CD8-positive, alpha-beta memory T cell (primary cell): ENCODE results near the gene ABCG4. TPM values are rescaled to one million over a fixed set of nuclear protein-coding genes. Genes with fewer than 3 reads are reported as not detected.
A peak's percentile ranks its signal among the peaks of the same experiment; 100 is the strongest.

Source experiments
- CTCF ChIA-PET: fragments of 350-600 bp; sonication (Branson Sonifier 250); formaldehyde crosslinking; loops from one replicate; lab custom pipeline; 2021; ENCODE audit warnings: antibody characterized with exemption; lab: Charles Lee
- POLR2A ChIA-PET: fragments of 350-600 bp; sonication (Branson Sonifier 250); formaldehyde crosslinking; loops from one replicate; lab custom pipeline; 2021; ENCODE audit warnings: antibody characterized with exemption; lab: Charles Lee
- DNase-seq, 5 donors: peaks; one replicate each; pipeline versions ENCODE4 v3.0.0 to v3.0.0-alpha.2; 2020 to 2022; ENCODE audit warnings: mixed read lengths in 1 of 5
- H3K27ac ChIP-seq: one replicate; pipeline ENCODE4 v1.7.0; 2013; ENCODE audit warnings: low read depth, mild to moderate bottlenecking, low read length, moderate library complexity
- H3K27me3 ChIP-seq: 2 replicates; pipeline ENCODE4 v1.7.0; 2013; ENCODE audit warnings: low read length, mild to moderate bottlenecking; ENCODE audit not compliant: insufficient read depth, poor library complexity, severe bottlenecking
- H3K36me3 ChIP-seq: 2 replicates; pipeline ENCODE4 v1.7.0; 2013; ENCODE audit warnings: mild to moderate bottlenecking, low read length, moderate library complexity; ENCODE audit not compliant: insufficient read depth
- H3K4me1 ChIP-seq: 2 replicates; pipeline ENCODE4 v1.7.0; 2013; ENCODE audit warnings: mild to moderate bottlenecking, low read length, moderate library complexity; ENCODE audit not compliant: insufficient read depth
- H3K4me3 ChIP-seq: 2 replicates; pipeline ENCODE4 v1.7.0; 2013; ENCODE audit warnings: mild to moderate bottlenecking, low read length
- H3K9me3 ChIP-seq: 2 replicates; pipeline ENCODE4 v1.7.0; 2013; ENCODE audit warnings: mild to moderate bottlenecking, low read length
- H3K27ac Mint-ChIP-seq, 8 donors: one replicate each; pipeline ENCODE4 v1.8.0; 2020 to 2021; ENCODE audit warnings: mixed read lengths in 8 of 8, mild to moderate bottlenecking in 6 of 8, inconsistent platforms in 3 of 8, moderate library complexity in 3 of 8
- H3K27me3 Mint-ChIP-seq, 2 donors: one replicate each; pipeline ENCODE4 v1.8.0; 2020 to 2021; ENCODE audit warnings: mixed read lengths in 2 of 2, mild to moderate bottlenecking in 1 of 2, moderate library complexity in 1 of 2
- H3K36me3 Mint-ChIP-seq, 3 donors: one replicate each; pipeline ENCODE4 v1.8.0; 2020 to 2021; ENCODE audit warnings: mixed read lengths in 3 of 3, inconsistent platforms in 1 of 3, mild to moderate bottlenecking in 1 of 3
- H3K4me1 Mint-ChIP-seq, 3 donors: one replicate each; pipeline ENCODE4 v1.8.0; 2020 to 2021; ENCODE audit warnings: mixed read lengths in 3 of 3, inconsistent platforms in 1 of 3, mild to moderate bottlenecking in 1 of 3
- H3K4me3 Mint-ChIP-seq, 7 donors: one replicate each; pipeline ENCODE4 v1.8.0; 2020 to 2021; ENCODE audit warnings: mixed read lengths in 7 of 7, mild to moderate bottlenecking in 6 of 7, moderate library complexity in 4 of 7, inconsistent platforms in 2 of 7
- H3K9me3 Mint-ChIP-seq, 5 donors: one replicate each; pipeline ENCODE4 v1.8.0; 2020 to 2022; ENCODE audit warnings: mixed read lengths in 5 of 5, mild to moderate bottlenecking in 3 of 5, moderate library complexity in 2 of 5, inconsistent platforms in 1 of 5
- polyA plus RNA-seq: library from polyadenylated mRNA; unstranded; fragments of 300-500 nt; fragmentation: Illumina TruSeq; gene quantifications from one replicate; pipeline ENCODE4 v1.2.3, GENCODE V29; 2021
- total RNA-seq, 2 experiments: library from RNA; stranded (reverse); gene quantifications; one replicate each; pipeline ENCODE4 v1.2.3, GENCODE V29; 2021

ABCG4 gene
- total and polyA plus RNA-seq, 3 experiments from 2014 or later = 0.11 to 0.18 TPM; not detected in 1

- POLR2A ChIA-PET = interaction anchor here (0.9 to 1.7 kb wide), 2 partner anchors 79 to 119 kb away, joined by 3 to 5 read pairs; no protein-coding TSS in a partner anchor
Measured at GRCh38 chr11:119205080-119205479, 56.2 kb downstream of the ABCG4 start.

GRCh38 chr11:119205574-119206510 is 57.0 kb downstream of the ABCG4 start, which contains the start of gene CBL:
CBL (plus strand) TSS chr11:119206339; CDS start chr11:119206418, 79 bp downstream.
- Mint-ChIP-seq H3K4me1 (peaks cover 31 to 45% (median 37%) of the 10 kb centered on the region in 3 donors), H3K27me3 (peaks cover 0 to 2% of the 10 kb centered on the region in 2 donors), H3K27ac (peak within 1 kb of the TSS; percentile 83 to 97 (median 94)), H3K36me3 (peaks cover 0 to 6% (median 0%) of the 10 kb centered on the region in 3 donors), H3K9me3 (no peaks in the 10 kb centered on the region), H3K4me3 (peak within 1 kb of the TSS; percentile 91 to 99 (median 98))
- H3K4me1 ChIP-seq = peaks cover 31% of the 10 kb centered on the region
- peak within 1 kb of the TSS; percentile 79 for H3K4me3 ChIP-seq
- DNase-seq = peak; percentile 89 to 97 (median 96)
- H3K27ac ChIP-seq = peak within 1 kb of the TSS; percentile 54
- POLR2A ChIA-PET = interaction anchor here (0.6 to 1.7 kb wide), 12 partner anchors 23 to 861 kb away, joined by 3 to 8 read pairs (median 4); partner anchors contain the start of genes CD3G and VPS11
- CTCF ChIA-PET = interaction anchor here (0.6 to 4.7 kb wide), 34 partner anchors 9 to 295 kb away, joined by 3 to 64 read pairs (median 4); partner anchors contain the start of genes C2CD2L, CENATAC, MCAM and VPS11
- no peaks in the 10 kb centered on the region for H3K27me3 ChIP-seq
- no peaks in the 10 kb centered on the region for H3K9me3 ChIP-seq
- no peaks in the 10 kb centered on the region for H3K36me3 ChIP-seq

More at GRCh38 chr11:119205080-119205479, 56.2 kb downstream of the ABCG4 start:
- peaks cover 30% of the 10 kb centered on the region for H3K4me1 ChIP-seq
- CTCF ChIA-PET = interaction anchor here (0.9 to 4.7 kb wide), 20 partner anchors 8 to 182 kb away, joined by 3 to 64 read pairs (median 6); partner anchors contain the start of gene VPS11
- H3K4me3 Mint-ChIP-seq = peak overlapping the region; percentile 32 to 79 (median 46)
- H3K4me1 Mint-ChIP-seq = peaks cover 28 to 41% (median 37%) of the 10 kb centered on the region in 3 donors
- peaks cover 0 to 2% of the 10 kb centered on the region in 2 donors for H3K27me3 Mint-ChIP-seq
- H3K9me3 ChIP-seq = no peaks in the 10 kb centered on the region
- H3K4me3 ChIP-seq = no peak overlapping the region
- H3K27me3 ChIP-seq = no peaks in the 10 kb centered on the region
- H3K36me3 ChIP-seq = no peaks in the 10 kb centered on the region
- H3K9me3 Mint-ChIP-seq = no peaks in the 10 kb centered on the region
- peak overlapping the region in 5 of 8 donors; percentile 15 to 90 (median 87) for H3K27ac Mint-ChIP-seq
- no peak overlapping the region for H3K27ac ChIP-seq
- peaks cover 0 to 6% (median 0%) of the 10 kb centered on the region in 3 donors for H3K36me3 Mint-ChIP-seq
- DNase-seq = no peak

DNA sequence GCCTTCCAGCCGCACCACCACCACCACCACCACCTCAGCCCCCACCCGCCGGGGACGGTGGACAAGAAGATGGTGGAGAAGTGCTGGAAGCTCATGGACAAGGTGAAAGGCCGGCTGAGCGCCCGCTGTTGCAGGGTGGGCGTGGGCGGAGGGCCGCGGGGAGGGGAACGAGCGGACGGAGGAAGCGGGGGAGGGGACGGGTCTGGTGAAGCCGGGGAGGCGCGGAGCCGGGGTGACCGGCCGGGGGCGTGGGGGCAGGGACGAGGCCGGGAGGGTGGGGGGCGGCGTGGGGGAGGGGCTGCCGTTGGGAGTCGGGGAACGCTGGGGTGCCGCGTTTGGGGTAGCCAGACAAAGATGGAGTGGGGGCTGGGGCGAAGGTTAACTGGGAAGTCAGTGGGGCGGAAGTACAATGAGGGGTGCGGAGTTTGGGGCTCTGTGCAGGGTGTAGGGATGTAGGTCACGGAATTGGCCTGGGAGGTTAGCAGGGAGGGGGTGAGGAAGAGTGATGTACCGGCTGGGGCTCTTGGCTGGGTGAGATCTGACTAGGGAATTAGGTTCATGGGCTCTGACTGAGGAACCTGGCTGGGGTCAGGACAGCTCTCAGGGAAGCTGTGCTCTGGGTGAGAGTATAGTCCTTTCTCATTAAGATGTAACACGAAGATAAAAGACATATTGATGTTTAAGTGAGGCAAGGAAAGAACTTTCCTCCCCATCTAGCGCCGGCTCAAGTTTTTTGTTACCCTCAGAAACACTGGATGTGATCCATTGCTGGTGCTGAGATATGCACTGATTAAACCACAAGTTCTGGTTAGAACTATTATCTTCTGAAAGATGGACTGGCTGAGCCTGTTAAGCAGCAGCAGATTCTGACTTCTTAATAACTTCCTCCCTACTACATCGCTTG is 57.9 kb downstream of the ABCG4 start:
- DNase-seq = peak; percentile 40 to 71 (median 46)
- no peaks in the 10 kb centered on the region for H3K36me3 ChIP-seq
- H3K9me3 ChIP-seq = no peaks in the 10 kb centered on the region
- CTCF ChIA-PET = interaction anchor here (0.6 to 4.7 kb wide), 32 partner anchors 10 to 296 kb away, joined by 3 to 64 read pairs (median 4); partner anchors contain the start of genes C2CD2L, CENATAC, MCAM and VPS11
- Mint-ChIP-seq H3K4me1 (peaks cover 31 to 49% (median 37%) of the 10 kb centered on the region in 3 donors), H3K36me3 (peaks cover 0 to 6% (median 0%) of the 10 kb centered on the region in 3 donors), H3K27ac (peak overlapping the region; percentile 80 to 97 (median 94)), H3K9me3 (no peaks in the 10 kb centered on the region), H3K4me3 (peak overlapping the region; percentile 91 to 99 (median 98)), H3K27me3 (no peaks in the 10 kb centered on the region)
- POLR2A ChIA-PET = interaction anchor here (0.6 to 1.7 kb wide), 11 partner anchors 22 to 862 kb away, joined by 3 to 8 read pairs (median 4); partner anchors contain the start of genes CD3G and VPS11
- peaks cover 31% of the 10 kb centered on the region for H3K4me1 ChIP-seq
- H3K27me3 ChIP-seq = no peaks in the 10 kb centered on the region
- peak overlapping the region; percentile 79 for H3K4me3 ChIP-seq
- H3K27ac ChIP-seq = peak overlapping the region; percentile 51

DNA sequence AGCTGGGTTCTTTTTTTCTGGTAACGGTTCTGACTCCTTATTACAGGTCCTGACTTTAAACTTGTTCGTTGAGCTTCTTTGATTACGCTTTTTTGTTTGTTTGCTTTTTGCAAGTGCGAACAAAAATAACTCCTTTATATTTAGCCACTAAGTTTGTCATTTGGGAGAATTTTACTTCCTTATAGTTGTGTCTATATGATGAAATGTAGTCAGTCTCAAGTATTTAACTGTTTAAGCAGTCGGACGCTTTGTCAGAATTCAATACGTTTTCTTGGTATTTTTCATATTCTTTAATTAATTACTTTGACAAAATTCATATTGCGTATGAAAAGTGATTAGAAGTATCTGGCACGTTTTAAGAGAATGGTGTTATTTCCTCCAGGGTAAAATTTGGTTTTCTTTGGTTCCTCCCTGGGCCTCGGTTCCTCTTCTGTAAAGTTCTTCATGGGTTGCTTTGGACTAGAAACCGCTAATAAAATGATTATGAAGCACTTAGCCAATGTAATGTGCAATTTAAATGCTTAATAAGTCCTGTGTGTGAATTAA is 58.6 kb downstream of the ABCG4 start:
- Histone ChIP-seq H3K27me3 (no peaks in the 10 kb centered on the region), H3K9me3 (no peaks in the 10 kb centered on the region), H3K4me3 (peak overlapping the region; percentile 79), H3K36me3 (no peaks in the 10 kb centered on the region), H3K27ac (no peak overlapping the region), H3K4me1 (peaks cover 31% of the 10 kb centered on the region)
- H3K9me3 Mint-ChIP-seq = no peaks in the 10 kb centered on the region
- ChIA-PET CTCF (interaction anchor here (1.2 to 4.7 kb wide), 8 partner anchors 11 to 297 kb away, joined by 3 to 64 read pairs (median 8); no protein-coding TSS in a partner anchor), POLR2A (no interaction called here)
- H3K27me3 Mint-ChIP-seq = no peaks in the 10 kb centered on the region
- H3K27ac Mint-ChIP-seq = peak overlapping the region; percentile 80 to 97 (median 94)
- H3K36me3 Mint-ChIP-seq = peaks cover 0 to 6% (median 0%) of the 10 kb centered on the region in 3 donors
- no peak for DNase-seq
- peaks cover 31 to 49% (median 37%) of the 10 kb centered on the region in 3 donors for H3K4me1 Mint-ChIP-seq
- H3K4me3 Mint-ChIP-seq = peak overlapping the region; percentile 91 to 99 (median 98)

DNA sequence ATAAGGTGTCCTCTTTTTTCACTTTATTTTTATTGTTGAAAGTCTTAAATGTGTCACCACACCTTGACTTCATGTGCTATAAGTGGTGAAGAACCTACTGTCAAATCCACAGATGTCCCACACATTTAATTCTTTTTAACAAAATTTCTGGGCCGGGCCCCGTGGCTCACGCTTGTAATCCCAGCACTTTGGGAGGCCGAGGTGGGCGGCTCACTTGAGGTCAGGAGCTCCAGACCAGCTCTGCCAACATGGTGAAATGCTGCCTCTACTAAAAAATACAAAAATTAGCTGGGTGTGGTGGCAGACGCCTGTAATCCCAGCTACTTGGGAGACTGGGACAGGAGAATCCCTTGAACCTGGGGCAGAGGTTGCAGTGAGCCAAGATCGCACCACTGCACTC is 60.3 kb downstream of the ABCG4 start:
- Histone ChIP-seq H3K27ac (no peak overlapping the region), H3K27me3 (no peaks in the 10 kb centered on the region), H3K9me3 (no peaks in the 10 kb centered on the region), H3K36me3 (no peaks in the 10 kb centered on the region), H3K4me3 (no peak overlapping the region), H3K4me1 (peaks cover 31% of the 10 kb centered on the region)
- no peak for DNase-seq
- Mint-ChIP-seq H3K27ac (peak overlapping the region in 1 of 8 donors; percentile 54), H3K36me3 (peaks cover 0 to 6% (median 0%) of the 10 kb centered on the region in 3 donors), H3K4me3 (peak overlapping the region in 2 of 7 donors; percentile 41 to 73), H3K4me1 (peaks cover 35 to 60% (median 44%) of the 10 kb centered on the region in 3 donors), H3K27me3 (no peaks in the 10 kb centered on the region), H3K9me3 (no peaks in the 10 kb centered on the region)
- CTCF ChIA-PET = interaction anchor here (1.2 to 1.5 kb wide), 3 partner anchors 13 to 106 kb away, joined by 3 to 5 read pairs (median 3); no protein-coding TSS in a partner anchor
- POLR2A ChIA-PET = no interaction called here

DNA sequence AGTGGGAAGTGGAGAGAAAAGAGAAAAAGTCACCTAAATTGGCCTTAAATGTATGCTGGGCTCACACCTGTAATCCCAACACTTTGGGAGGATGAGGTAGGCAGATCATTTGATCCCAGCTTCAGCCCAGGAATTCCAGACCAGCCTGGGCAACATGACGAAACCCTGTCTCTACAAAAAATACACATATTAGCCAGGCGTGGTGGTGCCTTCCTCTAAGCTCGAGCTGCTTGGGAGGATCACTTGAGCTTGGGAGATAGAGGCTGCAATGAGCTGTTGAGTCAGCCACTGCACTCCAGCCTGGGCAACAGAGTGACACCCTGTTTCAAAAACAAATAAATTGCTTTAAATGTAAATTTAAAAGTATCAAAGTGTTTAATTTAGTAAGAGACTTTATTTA is 61.2 kb downstream of the ABCG4 start:
- no peaks in the 10 kb centered on the region for H3K27me3 Mint-ChIP-seq
- H3K4me1 Mint-ChIP-seq = peaks cover 40 to 66% (median 49%) of the 10 kb centered on the region in 3 donors
- POLR2A ChIA-PET = no interaction called here
- H3K27ac ChIP-seq = no peak overlapping the region
- no peaks in the 10 kb centered on the region for H3K36me3 ChIP-seq
- H3K9me3 ChIP-seq = no peaks in the 10 kb centered on the region
- peak overlapping the region in 3 of 8 donors; percentile 52 to 61 (median 54) for H3K27ac Mint-ChIP-seq
- H3K4me3 Mint-ChIP-seq = peak overlapping the region in 1 of 7 donors; percentile 40
- H3K36me3 Mint-ChIP-seq = peaks cover 0 to 8% (median 2%) of the 10 kb centered on the region in 3 donors
- H3K4me3 ChIP-seq = no peak overlapping the region
- no peaks in the 10 kb centered on the region for H3K9me3 Mint-ChIP-seq
- DNase-seq = no peak
- CTCF ChIA-PET = interaction anchor here (1.2 to 1.5 kb wide), 5 partner anchors 13 to 113 kb away, joined by 3 to 5 read pairs (median 3); no protein-coding TSS in a partner anchor
- peaks cover 31% of the 10 kb centered on the region for H3K4me1 ChIP-seq
- no peaks in the 10 kb centered on the region for H3K27me3 ChIP-seq
